ENCODE measurements around the gene COL5A1. TPM values are rescaled to one million over a fixed set of nuclear protein-coding genes. Genes with fewer than 3 reads are reported as not detected.

COL5A1 gene
- total RNA-seq, 2 donors from 2014 or later: 10.9 to 21.7 TPM

DNA sequence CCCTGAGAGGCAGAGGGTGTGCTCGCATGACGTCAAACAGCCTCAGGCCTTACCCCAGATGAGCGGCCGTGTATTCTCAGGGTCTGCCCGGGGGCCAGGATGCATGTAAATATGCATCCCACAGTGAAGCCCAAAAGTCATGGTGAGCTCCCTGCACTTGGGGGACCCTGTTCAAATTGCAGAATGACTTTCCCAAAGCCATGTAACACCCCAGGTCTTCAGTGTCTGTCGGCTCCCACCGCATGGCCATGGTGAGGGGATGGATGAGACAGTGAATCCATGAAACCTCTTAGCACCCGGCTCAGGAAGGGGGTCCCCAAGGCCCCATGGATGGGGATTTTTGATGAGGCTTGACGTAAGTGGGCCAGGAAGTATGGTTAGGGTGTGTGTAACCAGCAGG lies 9.3 kb upstream of the COL5A1 start:
- Histone ChIP-seq H3K36me3 (no peaks in the 10 kb centered on the region), H3K27me3 (no peaks in the 10 kb centered on the region), H3K27ac (no peak overlapping the region), H3K4me3 (no peak overlapping the region), H3K4me1 (no peaks in the 10 kb centered on the region), H3K9me3 (no peaks in the 10 kb centered on the region), H3K9ac (ENCODE audit: low read depth in 2 of 2, low read length in 2 of 2) (no peak overlapping the region)
- intact Hi-C loops (cut with DNase I): no loop called here
- no peak for TF ChIP-seq CTCF (IDR thresholded peaks at IDR 0.05)
- DNase-seq: no peak

DNA sequence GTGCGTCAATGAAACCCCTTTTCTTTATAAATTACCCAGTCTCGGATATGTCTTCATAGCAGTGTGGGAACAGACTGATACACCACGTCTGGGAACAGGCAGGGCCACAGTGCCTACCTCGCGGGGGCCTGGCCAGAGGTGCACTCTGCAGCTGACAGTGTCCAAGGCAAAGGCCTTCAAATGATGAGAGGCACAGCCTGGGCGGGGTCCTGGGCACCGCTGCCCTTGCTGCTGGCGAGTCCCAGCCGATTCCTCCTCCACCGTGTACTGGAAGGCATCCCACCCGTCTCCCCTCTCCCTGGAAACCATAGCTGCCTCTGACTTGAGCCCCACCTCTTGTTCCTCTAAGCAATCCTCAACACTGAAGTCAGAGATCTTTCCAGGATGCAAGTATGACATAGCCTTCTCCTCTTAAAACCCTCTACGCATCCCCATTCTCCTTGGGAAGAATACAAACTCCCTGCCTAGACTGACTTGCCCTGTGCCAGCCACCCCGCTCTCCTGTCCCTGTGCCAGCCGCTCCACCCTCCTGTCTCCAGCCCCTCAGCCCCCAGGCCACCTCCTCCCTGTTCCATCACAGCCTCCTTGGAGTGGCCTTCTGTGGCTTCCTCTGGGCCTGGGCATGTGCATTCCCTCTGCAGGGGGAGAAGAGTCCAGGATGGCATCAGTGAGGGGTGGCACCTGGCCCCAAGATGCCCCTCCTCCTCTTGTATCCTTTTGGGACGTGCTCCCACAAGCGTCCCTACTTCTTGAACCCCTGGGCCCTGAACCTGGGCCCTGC lies 8.1 kb upstream of the COL5A1 start:
- DNase-seq: no peak
- Histone ChIP-seq H3K9me3 (no peaks in the 10 kb centered on the region), H3K36me3 (no peaks in the 10 kb centered on the region), H3K4me1 (no peaks in the 10 kb centered on the region), H3K27me3 (no peaks in the 10 kb centered on the region), H3K9ac (ENCODE audit: low read depth in 2 of 2, low read length in 2 of 2) (no peak overlapping the region), H3K27ac (no peak overlapping the region), H3K4me3 (no peak overlapping the region)
- TF ChIP-seq CTCF (IDR thresholded peaks at IDR 0.05): no peak
- intact Hi-C loops (cut with DNase I): no loop called here

DNA sequence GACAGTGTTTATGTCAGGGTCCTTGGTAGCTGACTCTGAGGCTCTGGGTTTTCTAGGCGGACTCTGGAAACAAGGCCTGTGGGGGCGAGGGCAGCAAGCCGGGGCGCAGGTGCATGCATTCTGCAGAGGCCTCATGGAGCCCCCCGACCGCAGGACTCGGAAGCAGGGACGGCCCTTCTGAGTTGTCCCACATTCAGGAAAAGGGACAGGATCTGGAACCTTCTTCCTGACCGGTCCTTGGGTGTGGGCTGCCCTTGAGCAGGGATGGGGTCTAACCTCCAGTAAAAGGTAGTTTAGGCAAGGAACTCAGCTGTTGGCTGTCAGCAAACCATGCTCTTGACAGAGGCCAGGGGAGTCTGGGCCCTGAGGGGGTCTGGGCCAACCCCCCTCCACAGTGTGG lies 7.4 kb upstream of the COL5A1 start:
- H3K9ac ChIP-seq (ENCODE audit: low read depth in 2 of 2, low read length in 2 of 2): no peak overlapping the region
- no peak for DNase-seq
- no peaks in the 10 kb centered on the region for H3K4me1 ChIP-seq
- no peak overlapping the region for H3K27ac ChIP-seq
- intact Hi-C loops (cut with DNase I): no loop called here
- no peaks in the 10 kb centered on the region for H3K36me3 ChIP-seq
- no peaks in the 10 kb centered on the region for H3K27me3 ChIP-seq
- no peaks in the 10 kb centered on the region for H3K9me3 ChIP-seq
- no peak for TF ChIP-seq CTCF (IDR thresholded peaks at IDR 0.05)
- H3K4me3 ChIP-seq: no peak overlapping the region

- no peak for TF ChIP-seq CTCF (IDR thresholded peaks at IDR 0.05)
- Histone ChIP-seq H3K27me3 (peaks cover 2% of the 10 kb centered on the region), H3K4me3 (no peak overlapping the region), H3K9me3 (no peaks in the 10 kb centered on the region), H3K36me3 (no peaks in the 10 kb centered on the region), H3K9ac (ENCODE audit: low read depth in 2 of 2, low read length in 2 of 2) (no peak overlapping the region), H3K27ac (no peak overlapping the region), H3K4me1 (no peaks in the 10 kb centered on the region)
- DNase-seq: no peak
- intact Hi-C loops (cut with DNase I): no loop called here
Observed at GRCh38 chr9:134634667-134635230, 6.9 kb upstream of the COL5A1 start.

GRCh38 chr9:134635351-134636148 lies 6.1 kb upstream of the COL5A1 start:
- intact Hi-C loops (cut with DNase I): no loop called here
- TF ChIP-seq CTCF (IDR thresholded peaks at IDR 0.05): no peak
- Histone ChIP-seq H3K36me3 (no peaks in the 10 kb centered on the region), H3K27ac (no peak overlapping the region), H3K4me3 (no peak overlapping the region), H3K9me3 (no peaks in the 10 kb centered on the region), H3K9ac (ENCODE audit: low read depth in 2 of 2, low read length in 2 of 2) (no peak overlapping the region), H3K4me1 (no peaks in the 10 kb centered on the region), H3K27me3 (peaks cover 2% of the 10 kb centered on the region)
- DNase-seq: no peak

All from colonic mucosa (tissue), 4 donors.